Glomerular visceral epithelial cell (primary cell): ENCODE measurements around the gene GSTA3.
"Not testable (repeated sequence)": the region's sequence is repeated elsewhere in the genome, so short reads cannot be mapped to it uniquely, and the experiment has no call there.

ENCODE experiments used
- DNase-seq: peaks from one replicate; pipeline ENCODE4 v3.0.0-alpha.2; 2016; ENCODE audit errors: extremely low spot score

The GSTA3 gene

GRCh38 chr6:52909531-52909930 lies at the start of gene GSTA3:
TSS of gene GSTA3 (minus strand) at chr6:52909698. CDS start at chr6:52905834, 3,864 bp downstream.
- DNase-seq = no peak

DNA sequence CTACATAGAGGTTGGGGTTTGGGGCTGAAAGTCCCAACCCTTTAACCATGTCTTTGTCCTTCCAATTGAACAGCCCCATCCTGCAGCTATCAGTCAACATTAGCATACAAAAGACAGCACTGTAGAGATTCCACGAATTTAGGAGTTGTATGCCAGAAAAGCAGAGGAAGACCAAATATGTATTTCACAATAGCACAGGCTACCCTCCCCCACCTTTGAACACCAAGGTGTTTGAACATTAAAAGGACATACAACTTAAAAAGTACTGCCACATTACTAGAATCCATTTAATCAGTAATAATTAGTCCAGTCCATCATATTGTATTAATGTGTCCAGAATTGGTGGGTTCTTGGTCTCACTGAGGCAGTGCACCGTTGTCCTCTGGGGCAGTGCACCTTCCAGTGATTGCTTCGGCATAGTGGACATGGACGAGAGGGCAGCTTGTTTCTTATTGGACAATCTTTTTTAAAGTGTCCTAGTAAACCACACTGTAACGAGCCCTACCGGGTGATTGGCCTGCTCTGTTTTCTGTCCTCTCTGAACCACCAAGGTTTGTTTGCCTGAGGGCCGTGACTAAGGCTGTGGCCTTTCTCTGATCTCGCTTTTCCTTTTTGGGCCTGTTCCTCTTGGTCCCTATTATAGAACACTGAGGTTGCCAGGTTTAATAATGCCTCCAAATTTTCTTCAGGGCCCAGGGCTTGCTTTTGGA lies 49.2 kb upstream of the GSTA3 start:
- no peak for DNase-seq

GRCh38 chr6:52955871-52956270 lies 46.4 kb upstream of the GSTA3 start:
- DNase-seq = no peak

DNA sequence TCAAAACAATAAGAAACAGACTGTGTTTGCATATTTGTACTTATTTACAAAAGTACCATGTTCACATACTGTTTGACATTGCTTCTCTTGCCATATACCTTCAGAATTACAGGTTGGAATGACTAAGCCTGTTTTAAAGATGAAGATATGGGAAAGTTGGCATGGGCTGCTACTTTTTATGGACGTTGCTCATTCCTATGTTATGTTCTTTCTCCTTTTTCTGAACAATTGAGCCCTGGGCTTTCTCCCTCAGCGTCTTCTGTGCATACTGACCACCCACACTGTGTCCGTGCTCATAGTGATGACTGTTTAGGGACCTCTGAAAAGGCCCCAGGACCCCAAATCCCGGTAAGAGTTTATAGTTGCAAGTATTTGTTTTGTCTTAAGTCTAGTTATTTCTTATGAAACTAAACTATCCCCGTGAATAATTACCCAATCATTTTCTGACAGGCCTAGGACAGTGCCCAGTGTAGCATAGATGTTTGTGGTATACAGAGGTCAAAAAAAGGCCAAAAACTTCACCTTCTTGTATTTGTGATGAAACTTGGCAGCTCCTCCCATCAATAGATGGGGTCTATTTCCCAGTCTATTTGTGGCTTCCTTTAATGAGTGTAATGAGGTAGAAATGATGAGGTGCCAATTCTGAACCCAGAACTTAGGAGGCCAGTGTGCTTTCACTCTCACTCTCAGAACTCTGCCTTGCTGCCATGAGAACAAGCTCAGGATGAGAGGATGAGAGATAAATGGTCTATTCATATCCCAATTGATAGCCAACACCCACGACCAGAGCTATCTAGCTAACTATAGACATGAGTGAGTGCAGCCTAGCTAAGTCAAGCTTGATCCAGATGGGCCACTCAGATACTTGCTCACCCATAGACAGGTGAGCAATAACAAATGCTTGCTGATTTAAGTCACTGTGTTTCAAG lies 44.7 kb upstream of the GSTA3 start:
- no peak for DNase-seq

DNA sequence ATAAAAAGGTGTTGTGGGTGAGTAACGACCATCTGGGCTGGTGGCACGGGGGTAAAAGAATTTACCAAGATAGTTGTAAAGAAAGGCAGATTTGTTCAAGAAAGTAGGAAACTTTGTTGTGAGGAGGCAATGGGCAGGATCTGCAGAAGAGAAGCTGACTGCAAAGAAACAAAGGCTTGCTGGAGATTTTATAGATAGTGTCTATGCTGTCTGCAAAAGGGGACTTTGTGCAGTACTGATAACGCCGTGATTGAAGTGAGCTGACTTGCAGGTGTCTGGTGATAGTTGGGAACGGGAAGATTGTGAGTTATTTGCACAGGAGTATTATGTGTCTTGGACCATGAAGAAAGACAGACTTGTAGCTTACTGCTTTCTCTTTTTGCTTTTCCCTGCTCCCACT lies 36.8 kb upstream of the GSTA3 start:
- no peak for DNase-seq

GRCh38 chr6:52942821-52943220 lies 33.3 kb upstream of the GSTA3 start:
- DNase-seq = not testable (repeated sequence)

DNA sequence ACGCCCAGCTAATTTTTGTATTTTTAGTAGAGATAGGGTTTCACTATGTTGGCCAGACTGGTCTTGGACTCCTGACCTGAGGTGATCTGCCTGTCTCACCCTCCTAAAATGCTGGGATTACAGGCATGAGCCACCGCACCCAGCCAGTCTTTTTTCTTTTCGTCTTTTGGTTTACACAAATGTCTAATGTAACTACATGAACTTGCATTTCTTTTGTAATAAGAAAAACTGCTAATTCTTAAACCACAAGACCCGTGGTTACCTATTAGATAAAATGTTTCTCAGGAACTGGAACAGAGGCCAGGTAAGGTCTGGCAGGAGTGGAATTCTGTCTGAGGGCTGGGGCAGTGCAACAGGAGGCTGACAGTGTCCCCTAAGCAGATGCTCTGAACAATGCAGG lies 32.7 kb upstream of the GSTA3 start:
- DNase-seq = no peak

DNA sequence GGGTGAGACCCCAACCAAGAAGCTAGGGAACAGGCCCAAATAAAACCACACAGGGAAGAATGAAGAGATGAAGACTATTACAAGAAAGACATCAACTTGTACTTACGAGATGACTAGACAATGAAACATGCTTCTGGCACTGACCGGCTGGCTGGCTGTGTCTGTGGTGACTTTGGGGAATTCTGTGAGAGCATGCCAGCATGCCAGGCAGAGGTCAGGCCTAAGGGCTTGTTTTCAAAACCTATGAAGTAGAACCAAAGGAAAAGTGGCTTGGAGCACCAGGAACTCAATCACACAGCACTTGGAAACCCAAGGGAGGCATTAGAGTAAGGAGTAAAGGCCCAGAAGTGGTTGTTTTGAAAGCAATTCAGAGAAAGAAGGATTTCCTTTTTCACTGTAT lies 28.4 kb upstream of the GSTA3 start:
- peak; percentile 85 for DNase-seq

DNA sequence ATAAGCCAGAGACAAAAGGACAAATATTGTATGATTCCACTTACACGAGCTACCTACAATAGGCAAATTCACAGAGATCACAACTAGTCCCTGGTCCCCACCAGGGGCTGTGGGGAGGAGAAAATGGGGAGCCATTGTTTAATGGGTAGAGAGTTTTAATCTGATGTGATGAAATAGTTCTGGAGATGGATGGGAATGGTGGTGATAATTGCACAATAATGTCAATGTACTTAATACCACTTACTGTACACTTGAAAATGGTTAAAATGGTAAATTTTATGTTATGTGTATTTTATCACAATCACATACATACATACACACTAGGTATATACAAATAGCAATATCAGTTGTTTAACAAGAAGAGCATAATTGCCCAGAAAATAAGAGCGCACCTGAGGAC lies 24.3 kb upstream of the GSTA3 start:
- DNase-seq = no peak

DNA sequence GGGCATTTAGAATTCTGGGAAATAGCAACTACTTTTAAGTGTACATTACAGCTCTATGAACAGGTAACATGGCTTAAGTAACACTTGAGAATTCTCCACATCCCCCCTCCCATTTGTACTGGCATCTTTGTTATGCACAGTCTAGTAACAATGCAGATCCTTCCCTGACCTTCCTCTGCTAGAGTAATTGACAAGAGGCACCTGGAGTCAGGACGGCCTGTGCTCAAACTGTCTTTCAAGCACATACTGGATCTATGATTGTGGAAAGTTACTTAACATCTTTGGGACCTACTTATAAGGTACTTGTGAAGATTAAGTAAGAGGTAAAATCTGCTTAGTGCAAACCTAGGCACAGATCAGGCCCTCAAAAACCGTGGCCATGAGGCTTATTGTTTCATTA lies 21.9 kb upstream of the GSTA3 start:
- no peak for DNase-seq

GRCh38 chr6:52929321-52930164 lies 20.0 kb upstream of the GSTA3 start:
- DNase-seq = peak; percentile 82

DNA sequence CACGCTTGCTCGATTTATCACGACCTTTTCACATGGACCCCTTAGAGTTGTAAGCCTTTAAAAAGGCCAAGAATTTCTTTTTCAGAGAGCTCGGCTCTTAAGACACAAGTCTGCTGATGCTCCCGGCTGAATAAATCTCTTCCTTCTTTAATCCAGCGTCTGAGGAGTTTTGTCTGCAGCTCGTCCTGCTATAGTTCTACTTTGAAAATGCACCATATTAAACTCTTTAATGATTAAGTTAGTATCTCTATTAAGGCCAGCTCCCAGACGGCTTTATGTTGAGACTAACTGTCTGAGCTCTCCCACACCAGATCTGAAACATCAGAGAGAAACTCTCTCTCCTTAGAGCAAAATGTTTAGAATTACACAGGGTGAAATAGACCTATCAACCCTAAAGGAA lies 18.0 kb upstream of the GSTA3 start:
- DNase-seq = no peak

GRCh38 chr6:52925919-52926792 lies 16.7 kb upstream of the GSTA3 start:
- DNase-seq = no peak

GRCh38 chr6:52925042-52925441 lies 15.5 kb upstream of the GSTA3 start:
- no peak for DNase-seq

GRCh38 chr6:52923689-52924088 lies 14.2 kb upstream of the GSTA3 start:
- DNase-seq = not testable (repeated sequence)

GRCh38 chr6:52922161-52922560 lies 12.7 kb upstream of the GSTA3 start:
- no peak for DNase-seq

- DNase-seq = no peak
These were observed 12.2 kb upstream of the GSTA3 start for GRCh38 chr6:52921743-52922142.

- DNase-seq = not testable (repeated sequence)
These were observed 10.0 kb upstream of the GSTA3 start for GRCh38 chr6:52919511-52919910.

DNA sequence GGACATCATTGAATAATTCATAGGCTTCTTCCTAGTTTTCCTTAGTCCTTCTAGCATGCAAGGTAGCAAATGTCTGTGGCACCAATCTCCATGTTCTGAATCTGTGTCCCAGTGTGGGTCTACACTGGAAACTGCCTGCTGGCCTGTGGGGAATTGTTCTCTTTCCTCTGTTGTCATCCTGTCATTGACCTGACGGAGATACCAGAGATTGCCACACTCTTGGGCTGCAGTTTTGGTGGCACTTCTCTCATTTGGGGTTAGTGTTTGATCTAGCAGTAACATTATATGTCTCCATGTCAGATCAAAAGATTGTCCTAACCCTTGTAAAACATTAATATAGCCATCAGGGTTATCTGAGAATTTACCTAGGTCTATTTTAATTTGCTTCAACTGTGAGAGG lies 9.3 kb upstream of the GSTA3 start:
- DNase-seq = not testable (repeated sequence)

GRCh38 chr6:52918027-52918686 lies 8.7 kb upstream of the GSTA3 start:
- not testable (repeated sequence) for DNase-seq

DNA sequence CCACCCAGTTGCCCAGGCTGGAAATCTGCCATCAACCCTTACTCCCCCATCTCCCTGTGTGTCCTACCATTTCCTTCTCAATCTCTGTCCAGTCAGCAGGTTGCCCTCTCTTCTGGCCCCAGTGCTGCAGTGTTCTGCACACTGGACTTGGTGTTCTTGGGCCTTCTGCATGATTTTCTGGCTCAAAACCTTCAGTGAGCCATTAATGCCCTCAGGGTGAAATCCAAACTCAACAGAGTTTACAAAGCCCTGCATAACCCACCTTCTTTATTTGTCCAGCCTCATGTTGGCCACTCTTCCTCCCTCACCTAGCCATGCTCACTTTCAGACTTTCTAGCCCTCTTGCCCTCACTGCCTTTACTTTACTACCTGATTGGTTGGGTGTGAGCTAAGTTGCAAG lies 5.0 kb upstream of the GSTA3 start:
- no peak for DNase-seq
